HEK293 (cell line): ENCODE results near the gene COA8.

ENCODE experiments used
- FEZF1 ChIP-seq: fragments of 450-650 bp; formaldehyde crosslinking; IDR thresholded peaks from 2 replicates; pipeline ENCODE4 v1.5.1; 2016; ENCODE audit warnings: missing biosample characterization, missing genetic modification characterization
- GLIS2 ChIP-seq: fragments of 450-650 bp; formaldehyde crosslinking; IDR thresholded peaks from 2 replicates; pipeline ENCODE4 v1.5.1; 2016; ENCODE audit warnings: missing biosample characterization, missing genetic modification characterization
- HIC1 ChIP-seq: fragments of 450-650 bp; formaldehyde crosslinking; IDR thresholded peaks from 2 replicates; pipeline ENCODE4 v1.5.1; 2016; ENCODE audit warnings: missing biosample characterization, missing genetic modification characterization
- HOXD13 ChIP-seq: sonication (generic); formaldehyde crosslinking; IDR thresholded peaks from 2 replicates; pipeline ENCODE4 v1.8.0; 2022; ENCODE audit warnings: missing genetic modification reagents, borderline replicate concordance
- MYNN ChIP-seq: fragments of 450-650 bp; formaldehyde crosslinking; IDR thresholded peaks from 2 replicates; pipeline ENCODE4 v1.5.1; 2016; ENCODE audit warnings: missing biosample characterization, missing genetic modification characterization, borderline replicate concordance
- OSR2 ChIP-seq: fragments of 450-650 bp; formaldehyde crosslinking; IDR thresholded peaks from 2 replicates; pipeline ENCODE4 v1.5.1; 2016; ENCODE audit warnings: missing biosample characterization, missing genetic modification characterization
- PRDM1 ChIP-seq: fragments of 450-650 bp; formaldehyde crosslinking; IDR thresholded peaks from 2 replicates; pipeline ENCODE4; 2016; ENCODE audit warnings: missing biosample characterization, missing genetic modification characterization
- PRDM4 ChIP-seq: fragments of 450-650 bp; formaldehyde crosslinking; IDR thresholded peaks from 2 replicates; pipeline ENCODE4 v1.5.1; 2017; ENCODE audit warnings: missing biosample characterization, missing genetic modification characterization
- SP2 ChIP-seq: fragments of 450-650 bp; formaldehyde crosslinking; IDR thresholded peaks from 2 replicates; pipeline ENCODE4 v1.5.1; 2016; ENCODE audit warnings: missing biosample characterization, missing genetic modification characterization
- SP7 ChIP-seq: fragments of 450-650 bp; formaldehyde crosslinking; IDR thresholded peaks from 2 replicates; pipeline ENCODE4 v1.5.1; 2016; ENCODE audit warnings: missing biosample characterization, missing genetic modification characterization
- TCF7L2 ChIP-seq: IDR thresholded peaks from 2 replicates; pipeline ENCODE4 v1.6.1; 2011; ENCODE audit warnings: low read depth, mild to moderate bottlenecking, inconsistent platforms, low read length, moderate library complexity, borderline replicate concordance
- ZBTB20 ChIP-seq: fragments of 450-650 bp; formaldehyde crosslinking; IDR thresholded peaks from 2 replicates; pipeline ENCODE4 v1.5.1; 2016; ENCODE audit warnings: missing biosample characterization, missing genetic modification characterization
- ZNF121 ChIP-seq: fragments of 450-650 bp; formaldehyde crosslinking; IDR thresholded peaks from 2 replicates; pipeline ENCODE4 v1.5.1; 2016; ENCODE audit warnings: missing biosample characterization, missing genetic modification characterization
- ZNF133 ChIP-seq: fragments of 450-650 bp; formaldehyde crosslinking; IDR thresholded peaks from 2 replicates; pipeline ENCODE4 v1.5.1; 2016; ENCODE audit warnings: missing biosample characterization, missing genetic modification characterization
- ZNF148 ChIP-seq: fragments of 450-650 bp; formaldehyde crosslinking; IDR thresholded peaks from 2 replicates; pipeline ENCODE4 v1.5.0; 2017; ENCODE audit warnings: missing biosample characterization, missing genetic modification characterization, borderline replicate concordance
- ZNF184 ChIP-seq: fragments of 450-650 bp; IDR thresholded peaks from 2 replicates; pipeline ENCODE4 v1.5.1; 2018; ENCODE audit warnings: missing biosample characterization, mild to moderate bottlenecking, missing genetic modification characterization
- ZNF2 ChIP-seq: fragments of 450-650 bp; formaldehyde crosslinking; IDR thresholded peaks from 2 replicates; pipeline ENCODE4 v1.5.1; 2016; ENCODE audit warnings: missing biosample characterization, missing genetic modification characterization
- ZNF248 ChIP-seq: fragments of 450-650 bp; formaldehyde crosslinking; IDR thresholded peaks from 2 replicates; pipeline ENCODE4 v1.5.1; 2017; ENCODE audit warnings: missing biosample characterization, missing genetic modification characterization
- ZNF274 ChIP-seq, 2 experiments: fragments of 200-500 bp in 1 of 2; fragments of 450-650 bp in 1 of 2; sonication (Bioruptor generic) in 1 of 2; formaldehyde crosslinking in 1 of 2; IDR thresholded peaks; 2 replicates each; pipeline versions ENCODE4 v1.5.1 to v1.6.1; 2014 to 2016; ENCODE audit warnings: borderline replicate concordance in 1 of 2, inconsistent platforms in 1 of 2, low read length in 1 of 2, missing biosample characterization in 1 of 2, missing genetic modification characterization in 1 of 2
- ZNF280D ChIP-seq: fragments of 450-650 bp; formaldehyde crosslinking; IDR thresholded peaks from 2 replicates; pipeline ENCODE4 v1.5.1; 2016; ENCODE audit warnings: missing biosample characterization, missing genetic modification characterization
- ZNF335 ChIP-seq: fragments of 450-650 bp; formaldehyde crosslinking; conservative IDR thresholded peaks from 2 replicates; pipeline ENCODE4 v1.5.1; 2016; ENCODE audit warnings: missing biosample characterization, missing genetic modification characterization
- ZNF404 ChIP-seq: fragments of 450-650 bp; formaldehyde crosslinking; IDR thresholded peaks from 2 replicates; pipeline ENCODE4 v1.5.1; 2017; ENCODE audit warnings: missing biosample characterization, missing genetic modification characterization
- ZNF433 ChIP-seq: fragments of 450-650 bp; formaldehyde crosslinking; IDR thresholded peaks from 2 replicates; pipeline ENCODE4 v1.5.1; 2016; ENCODE audit warnings: missing biosample characterization, missing genetic modification characterization, low read depth
- ZNF510 ChIP-seq: fragments of 450-650 bp; formaldehyde crosslinking; IDR thresholded peaks from 2 replicates; pipeline ENCODE4 v1.5.1; 2018; ENCODE audit warnings: mild to moderate bottlenecking, missing genetic modification characterization, missing biosample characterization; ENCODE audit not compliant: insufficient replicate concordance
- ZNF521 ChIP-seq: fragments of 450-650 bp; formaldehyde crosslinking; IDR thresholded peaks from 2 replicates; pipeline ENCODE4 v1.5.1; 2017; ENCODE audit warnings: missing biosample characterization, mild to moderate bottlenecking, missing genetic modification characterization
- ZNF561 ChIP-seq: fragments of 450-650 bp; IDR thresholded peaks from 2 replicates; pipeline ENCODE4 v1.5.1; 2018; ENCODE audit warnings: missing biosample characterization, missing genetic modification characterization, borderline replicate concordance
- ZNF624 ChIP-seq: fragments of 450-650 bp; formaldehyde crosslinking; IDR thresholded peaks from 2 replicates; pipeline ENCODE4 v1.5.1; 2017; ENCODE audit warnings: missing biosample characterization, missing genetic modification characterization
- ZNF629 ChIP-seq: fragments of 450-650 bp; formaldehyde crosslinking; IDR thresholded peaks from 2 replicates; pipeline ENCODE4 v1.5.1; 2017; ENCODE audit warnings: missing biosample characterization, missing genetic modification characterization
- ZNF747 ChIP-seq: fragments of 450-650 bp; formaldehyde crosslinking; IDR thresholded peaks from 2 replicates; pipeline ENCODE4 v1.5.1; 2016; ENCODE audit warnings: missing biosample characterization, missing genetic modification characterization
- ZSCAN4 ChIP-seq: fragments of 450-650 bp; formaldehyde crosslinking; IDR thresholded peaks from 2 replicates; pipeline ENCODE4 v1.5.1; 2017; ENCODE audit warnings: missing biosample characterization, missing genetic modification characterization
- ZXDB ChIP-seq: fragments of 450-650 bp; formaldehyde crosslinking; IDR thresholded peaks from 2 replicates; pipeline ENCODE4 v1.5.1; 2016; ENCODE audit warnings: missing biosample characterization, missing genetic modification characterization

COA8 gene

GRCh38 chr14:103562179-103562428 lies 656 bp upstream of the COA8 start (continued):
- TF ChIP-seq PRDM4, result no peak
- no peak for TF ChIP-seq ZSCAN4 (tag by site-specific recombination)
- no peak for TF ChIP-seq ZNF510 (tag by site-specific recombination)
- TF ChIP-seq ZNF561 (tag by site-specific recombination), result no peak
- TF ChIP-seq GLIS2, result no peak; the same call in none of the 2 replicates
- no peak for TF ChIP-seq ZNF280D (tag by site-specific recombination)
- TF ChIP-seq ZNF148 (tag by site-specific recombination), result no peak
- TF ChIP-seq PRDM1, result no peak
- no peak for TF ChIP-seq ZNF184 (tag by site-specific recombination)
- no peak for TF ChIP-seq ZNF747 (tag by site-specific recombination)
- no peak for TF ChIP-seq TCF7L2
- TF ChIP-seq HIC1 (tag by site-specific recombination), result no peak
- TF ChIP-seq ZNF521, result no peak
- TF ChIP-seq ZNF404 (tag by site-specific recombination), result no peak
- TF ChIP-seq MYNN, result no peak
- TF ChIP-seq ZNF133 (tag by site-specific recombination), result no peak
- 0 out of 2 replicates have a peak, but pooled peaks have one; percentile 7 for TF ChIP-seq ZNF629
- no peak for TF ChIP-seq ZNF121 (tag by site-specific recombination)
- TF ChIP-seq ZBTB20 (tag by site-specific recombination), result peak; percentile 78; the same call in 1 of the 2 replicates
- no peak for TF ChIP-seq ZNF2 (tag by site-specific recombination)
- no peak for TF ChIP-seq ZNF624 (tag by site-specific recombination)
- peak; percentile 23 for TF ChIP-seq ZXDB (tag by site-specific recombination)
- TF ChIP-seq OSR2, result peak; percentile 24; the same call in 1 of the 2 replicates
- TF ChIP-seq ZNF433 (tag by site-specific recombination), result no peak
- TF ChIP-seq SP2 (tag by site-specific recombination), result no peak
- TF ChIP-seq ZNF335, result no peak; the same call in 1 of the 2 replicates
- no peak for TF ChIP-seq ZNF248
- no peak for TF ChIP-seq ZNF274 (IDR thresholded peaks at IDR 0.05; ENCODE audit: low read length)
- TF ChIP-seq ZNF274 (tag by site-specific recombination; IDR thresholded peaks at IDR 0.05; ENCODE audit: borderline replicate concordance), result no peak
- no peak for TF ChIP-seq HOXD13
- no peak for TF ChIP-seq FEZF1 (tag by site-specific recombination)
- no peak for TF ChIP-seq SP7
